OCI-LY1 (cell line): ENCODE measurements around the gene GRIK3.

Experiments
- H2AFZ ChIP-seq: fragments of 200-600 bp; sonication (generic), shearing (Covaris generic); 2 replicates; pipeline ENCODE4 v1.6.0; 2014; ENCODE audit warnings: antibody characterized with exemption, mild to moderate bottlenecking, low read length
- H3F3A ChIP-seq: fragments of 200-600 bp; sonication (generic), shearing (Covaris generic); 2 replicates; pipeline ENCODE4 v1.6.0; 2014; ENCODE audit warnings: mild to moderate bottlenecking, antibody characterized with exemption, low read length, moderate library complexity; ENCODE audit not compliant: insufficient read depth
- H3K27ac ChIP-seq: fragments of 200-600 bp; sonication (generic); 2 replicates; pipeline ENCODE4 v1.5.1; 2014; ENCODE audit warnings: low read length, mixed run types, mild to moderate bottlenecking, low read depth; ENCODE audit not compliant: poor library complexity, severe bottlenecking
- H3K27me3 ChIP-seq: fragments of 200-600 bp; sonication (generic); 2 replicates; pipeline ENCODE4 v1.6.0; 2014; ENCODE audit warnings: antibody characterized with exemption, mild to moderate bottlenecking, low read length, moderate library complexity; ENCODE audit not compliant: insufficient read depth
- H3K36me3 ChIP-seq: fragments of 200-600 bp; sonication (generic); 2 replicates; pipeline ENCODE4 v1.6.1; 2014; ENCODE audit warnings: mild to moderate bottlenecking, antibody characterized with exemption, low read length, moderate library complexity, mixed read lengths; ENCODE audit not compliant: insufficient read depth
- H3K4me1 ChIP-seq: fragments of 200-600 bp; sonication (generic); 2 replicates; pipeline ENCODE4 v1.5.1; 2014; ENCODE audit warnings: mild to moderate bottlenecking, low read length, moderate library complexity; ENCODE audit not compliant: insufficient read depth, severe bottlenecking
- H3K4me2 ChIP-seq: fragments of 200-600 bp; sonication (generic), shearing (Covaris generic); 2 replicates; pipeline ENCODE4 v1.6.1; 2014; ENCODE audit warnings: low read length
- H3K4me3 ChIP-seq: fragments of 200-600 bp; sonication (generic); 2 replicates; pipeline ENCODE4 v1.5.1; 2014; ENCODE audit warnings: low read length, low read depth, mild to moderate bottlenecking, mixed read lengths; ENCODE audit not compliant: poor library complexity, severe bottlenecking
- H3K79me2 ChIP-seq: fragments of 200-600 bp; shearing (Covaris generic); 2 replicates; pipeline ENCODE4 v1.6.1; 2016; ENCODE audit warnings: mixed run types, low read length, mixed read lengths; ENCODE audit not compliant: insufficient read depth
- H3K9ac ChIP-seq: fragments of 200-600 bp; sonication (generic), shearing (Covaris generic); 2 replicates; pipeline ENCODE4 v1.6.1; 2014; ENCODE audit warnings: mild to moderate bottlenecking, low read length, mixed read lengths
- H3K9me2 ChIP-seq: fragments of 200-600 bp; sonication (generic), shearing (Covaris generic); 2 replicates; pipeline ENCODE4 v1.6.1; 2014; ENCODE audit warnings: low read depth, mild to moderate bottlenecking, low read length, mixed read lengths
- H3K9me3 ChIP-seq: fragments of 200-600 bp; shearing (Covaris generic); 2 replicates; pipeline ENCODE4 v1.6.1; 2014; ENCODE audit warnings: low read length, mixed read lengths
- H4K20me1 ChIP-seq: fragments of 200-600 bp; sonication (generic), shearing (Covaris generic); 2 replicates; pipeline ENCODE4 v1.6.0; 2016; ENCODE audit warnings: mild to moderate bottlenecking, low read length; ENCODE audit not compliant: insufficient read depth
- EZH2 ChIP-seq: fragments of 200-600 bp; sonication (generic), shearing (Covaris generic); IDR thresholded peaks from 2 replicates; pipeline ENCODE4 v1.8.0; 2017; ENCODE audit warnings: borderline replicate concordance, mixed run types, mild to moderate bottlenecking, antibody characterized with exemption, low read length, moderate library complexity, mixed read lengths
- TF ChIP-seq, protein P1 (sequence below): fragments of 200-600 bp; sonication (generic), shearing (Covaris generic); IDR thresholded peaks from 2 replicates; pipeline ENCODE4 v1.5.1; 2017; ENCODE audit warnings: mild to moderate bottlenecking, antibody characterized with exemption, low read length, moderate library complexity, mixed read lengths

Gene GRIK3

DNA sequence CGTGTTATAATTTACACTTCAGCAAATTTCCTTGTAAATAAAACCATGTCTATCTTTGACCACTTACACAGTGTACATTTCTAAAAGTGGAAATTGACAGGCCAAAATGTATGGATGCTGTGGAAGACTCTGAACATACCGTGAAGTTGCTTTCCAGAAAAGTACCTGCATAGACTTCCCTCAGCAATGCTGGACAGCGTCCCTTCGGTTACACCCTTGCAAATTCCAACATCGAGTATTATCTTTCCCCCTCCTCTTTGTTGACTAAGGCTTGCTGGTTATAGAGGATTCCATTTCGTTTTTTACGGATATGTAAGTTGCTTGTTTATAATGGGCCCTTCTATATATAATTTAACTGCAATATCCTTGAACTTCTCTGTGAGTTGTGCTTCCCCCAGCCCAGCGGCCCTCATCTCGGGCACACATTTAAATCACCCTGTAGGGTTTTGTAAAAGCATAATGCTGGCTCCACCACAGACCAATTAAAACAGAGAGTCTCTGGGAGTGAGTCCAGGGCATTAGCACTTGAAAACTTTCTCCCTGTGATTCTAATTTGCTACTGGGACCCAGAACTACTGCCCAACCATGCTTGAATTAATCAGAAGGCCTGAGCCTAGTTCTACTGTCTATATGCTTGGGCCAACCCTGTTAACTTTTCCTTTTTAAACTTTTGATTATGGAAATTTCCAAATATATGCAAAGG, 230.3 kb downstream of the GRIK3 start:
- TF ChIP-seq, protein P1, sequence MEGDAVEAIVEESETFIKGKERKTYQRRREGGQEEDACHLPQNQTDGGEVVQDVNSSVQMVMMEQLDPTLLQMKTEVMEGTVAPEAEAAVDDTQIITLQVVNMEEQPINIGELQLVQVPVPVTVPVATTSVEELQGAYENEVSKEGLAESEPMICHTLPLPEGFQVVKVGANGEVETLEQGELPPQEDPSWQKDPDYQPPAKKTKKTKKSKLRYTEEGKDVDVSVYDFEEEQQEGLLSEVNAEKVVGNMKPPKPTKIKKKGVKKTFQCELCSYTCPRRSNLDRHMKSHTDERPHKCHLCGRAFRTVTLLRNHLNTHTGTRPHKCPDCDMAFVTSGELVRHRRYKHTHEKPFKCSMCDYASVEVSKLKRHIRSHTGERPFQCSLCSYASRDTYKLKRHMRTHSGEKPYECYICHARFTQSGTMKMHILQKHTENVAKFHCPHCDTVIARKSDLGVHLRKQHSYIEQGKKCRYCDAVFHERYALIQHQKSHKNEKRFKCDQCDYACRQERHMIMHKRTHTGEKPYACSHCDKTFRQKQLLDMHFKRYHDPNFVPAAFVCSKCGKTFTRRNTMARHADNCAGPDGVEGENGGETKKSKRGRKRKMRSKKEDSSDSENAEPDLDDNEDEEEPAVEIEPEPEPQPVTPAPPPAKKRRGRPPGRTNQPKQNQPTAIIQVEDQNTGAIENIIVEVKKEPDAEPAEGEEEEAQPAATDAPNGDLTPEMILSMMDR, result no peak
- TF ChIP-seq EZH2, result no peak
- H2AFZ ChIP-seq, result no peak overlapping the region
- no peak overlapping the region for H3K4me2 ChIP-seq
- H3K79me2 ChIP-seq, result no peaks in the 10 kb centered on the region
- H3K9ac ChIP-seq, result no peak overlapping the region
- peaks cover 12% of the 10 kb centered on the region; the same call in 1 of the 2 replicates for H3K27me3 ChIP-seq
- H3F3A ChIP-seq, result no peaks in the 10 kb centered on the region
- H3K36me3 ChIP-seq, result no peaks in the 10 kb centered on the region
- H3K9me2 ChIP-seq, result no peaks in the 10 kb centered on the region
- no peaks in the 10 kb centered on the region for H4K20me1 ChIP-seq
- no peaks in the 10 kb centered on the region for H3K9me3 ChIP-seq
- no peaks in the 10 kb centered on the region for H3K4me1 ChIP-seq
- H3K27ac ChIP-seq, result no peak overlapping the region
- no peak overlapping the region for H3K4me3 ChIP-seq

DNA sequence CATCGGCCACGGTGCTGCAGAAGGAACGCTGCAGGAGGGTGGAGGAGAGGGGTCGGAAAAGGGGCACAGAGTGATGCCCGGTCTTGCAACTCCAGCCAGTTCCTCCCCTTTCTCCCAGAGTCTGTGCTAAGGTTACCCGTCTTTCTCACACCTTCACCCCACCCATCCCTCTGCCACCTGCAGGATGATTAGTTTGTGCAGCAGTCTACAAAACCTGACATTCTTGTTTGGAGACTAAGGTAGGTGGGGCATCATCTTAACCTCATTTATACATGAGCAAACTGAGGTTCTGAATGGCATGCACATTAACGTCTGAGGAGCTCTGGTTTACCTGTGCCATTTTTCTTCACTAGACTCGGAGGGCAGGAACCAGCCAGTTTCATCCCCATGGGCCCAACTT, 232.3 kb downstream of the GRIK3 start:
- Histone ChIP-seq H3K4me3 (no peak overlapping the region), H3K9me2 (no peaks in the 10 kb centered on the region), H3K36me3 (no peaks in the 10 kb centered on the region), H3K27me3 (peaks cover 12% of the 10 kb centered on the region; the same call in 1 of the 2 replicates), H2AFZ (no peak overlapping the region), H3K79me2 (no peaks in the 10 kb centered on the region), H3F3A (no peaks in the 10 kb centered on the region), H3K4me2 (no peak overlapping the region), H3K27ac (no peak overlapping the region), H4K20me1 (no peaks in the 10 kb centered on the region), H3K9ac (no peak overlapping the region), H3K4me1 (no peaks in the 10 kb centered on the region), H3K9me3 (no peaks in the 10 kb centered on the region)
- no peak for TF ChIP-seq EZH2
- TF ChIP-seq, protein P1, result no peak

DNA sequence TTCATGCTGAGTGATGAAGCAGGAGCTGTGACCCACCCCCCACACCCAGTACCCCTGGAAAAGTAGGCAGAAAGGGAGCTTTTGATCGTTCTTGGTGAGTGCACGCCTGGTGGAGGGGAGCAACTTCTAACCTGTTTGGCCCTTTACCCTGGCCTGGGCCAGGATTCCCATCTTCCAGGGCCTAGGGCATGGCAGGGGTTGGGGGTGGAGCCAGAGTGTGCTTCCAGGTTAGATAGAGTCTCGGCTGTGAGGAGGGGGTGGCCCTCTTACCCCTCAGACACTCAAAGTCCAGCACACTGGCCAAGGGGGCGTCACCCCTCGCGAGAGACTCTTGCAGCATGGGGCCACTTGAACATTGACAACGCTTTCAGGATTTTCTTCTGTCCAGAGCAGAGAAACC, 236.6 kb downstream of the GRIK3 start:
- TF ChIP-seq, protein P1, result no peak
- TF ChIP-seq EZH2, result no peak
- Histone ChIP-seq H3F3A (no peaks in the 10 kb centered on the region), H3K27ac (no peak overlapping the region), H2AFZ (no peak overlapping the region), H3K27me3 (peaks cover 10% of the 10 kb centered on the region; the same call in 1 of the 2 replicates), H3K4me1 (no peaks in the 10 kb centered on the region), H3K79me2 (no peaks in the 10 kb centered on the region), H4K20me1 (no peaks in the 10 kb centered on the region), H3K9me3 (no peaks in the 10 kb centered on the region), H3K36me3 (no peaks in the 10 kb centered on the region), H3K4me2 (no peak overlapping the region), H3K9me2 (no peaks in the 10 kb centered on the region), H3K9ac (no peak overlapping the region), H3K4me3 (no peak overlapping the region)
